SU-DHL-6 (cell line): ENCODE results near the gene TADA2A.

ENCODE experiments used
- EZH2phosphoT487 ChIP-seq: fragments of 200-600 bp; sonication (generic), shearing (Covaris generic); conservative IDR thresholded peaks from 2 replicates; pipeline ENCODE4 v1.6.1; 2018; ENCODE audit warnings: mild to moderate bottlenecking, antibody characterized with exemption, low read length, moderate library complexity, mixed read lengths
- TF ChIP-seq, protein P1 (sequence below): fragments of 200-600 bp; sonication (generic); IDR thresholded peaks from one replicate; pipeline ENCODE4 v1.5.1; 2017; ENCODE audit warnings: antibody characterized with exemption, mild to moderate bottlenecking, low read length, moderate library complexity; ENCODE audit not compliant: insufficient read depth, poor library complexity, severe bottlenecking

DNA sequence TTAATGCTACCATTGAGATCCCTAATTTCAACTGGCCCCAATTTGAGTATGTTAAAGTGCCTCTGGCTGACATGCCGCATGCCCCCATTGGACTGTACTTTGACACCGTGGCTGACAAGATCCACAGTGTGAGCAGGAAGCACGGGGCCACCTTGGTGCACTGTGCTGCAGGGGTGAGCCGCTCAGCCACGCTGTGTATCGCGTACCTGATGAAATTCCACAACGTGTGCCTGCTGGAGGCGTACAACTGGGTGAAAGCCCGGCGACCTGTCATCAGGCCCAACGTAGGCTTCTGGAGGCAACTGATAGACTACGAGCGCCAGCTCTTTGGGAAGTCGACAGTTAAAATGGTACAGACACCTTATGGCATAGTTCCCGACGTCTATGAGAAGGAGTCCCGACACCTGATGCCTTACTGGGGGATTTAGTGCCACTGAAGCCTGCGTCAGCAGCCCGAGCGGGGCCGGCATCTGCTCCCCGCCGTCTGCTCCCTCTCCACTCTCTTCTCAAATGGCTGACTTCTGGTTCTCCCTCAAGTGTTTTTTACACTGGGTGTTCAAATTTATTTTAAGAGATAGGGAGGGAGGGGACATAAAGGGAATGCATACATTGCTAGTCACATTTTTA, 105.9 kb downstream of the TADA2A start:
- TF ChIP-seq, protein P1, sequence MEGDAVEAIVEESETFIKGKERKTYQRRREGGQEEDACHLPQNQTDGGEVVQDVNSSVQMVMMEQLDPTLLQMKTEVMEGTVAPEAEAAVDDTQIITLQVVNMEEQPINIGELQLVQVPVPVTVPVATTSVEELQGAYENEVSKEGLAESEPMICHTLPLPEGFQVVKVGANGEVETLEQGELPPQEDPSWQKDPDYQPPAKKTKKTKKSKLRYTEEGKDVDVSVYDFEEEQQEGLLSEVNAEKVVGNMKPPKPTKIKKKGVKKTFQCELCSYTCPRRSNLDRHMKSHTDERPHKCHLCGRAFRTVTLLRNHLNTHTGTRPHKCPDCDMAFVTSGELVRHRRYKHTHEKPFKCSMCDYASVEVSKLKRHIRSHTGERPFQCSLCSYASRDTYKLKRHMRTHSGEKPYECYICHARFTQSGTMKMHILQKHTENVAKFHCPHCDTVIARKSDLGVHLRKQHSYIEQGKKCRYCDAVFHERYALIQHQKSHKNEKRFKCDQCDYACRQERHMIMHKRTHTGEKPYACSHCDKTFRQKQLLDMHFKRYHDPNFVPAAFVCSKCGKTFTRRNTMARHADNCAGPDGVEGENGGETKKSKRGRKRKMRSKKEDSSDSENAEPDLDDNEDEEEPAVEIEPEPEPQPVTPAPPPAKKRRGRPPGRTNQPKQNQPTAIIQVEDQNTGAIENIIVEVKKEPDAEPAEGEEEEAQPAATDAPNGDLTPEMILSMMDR, result no peak
- no peak for TF ChIP-seq EZH2phosphoT487
